NCI-H82 treated with DMSO at 0.1 percent for 48 hours (cell line): ENCODE results near the gene SOX11.
A peak's percentile ranks its signal among the peaks of the same experiment; 100 is the strongest.
"Not testable (repeated sequence)": the region's sequence is repeated elsewhere in the genome, so short reads cannot be mapped to it uniquely, and the experiment has no call there.

Experiments
- DNase-seq: peaks from one replicate; lab custom pipeline; 2025; ENCODE audit not compliant: unreplicated experiment; lab: John Stamatoyannopoulos, UW

The SOX11 gene

GRCh38 chr2:5691985-5692529 lies at the start of gene SOX11:
SOX11 (plus strand) TSS chr2:5692384; CDS start chr2:5692722, 338 bp downstream.
- peak; percentile 93 for DNase-seq

- not testable (repeated sequence) for DNase-seq
Observed at GRCh38 chr2:5652734-5653133, 39.5 kb upstream of the SOX11 start.

- not testable (repeated sequence) for DNase-seq
Observed at GRCh38 chr2:5653756-5654155, 38.4 kb upstream of the SOX11 start.

- DNase-seq, result no peak
Observed at GRCh38 chr2:5657231-5657630, 35.0 kb upstream of the SOX11 start.

- no peak for DNase-seq
Observed at GRCh38 chr2:5660591-5660990, 31.6 kb upstream of the SOX11 start.

GRCh38 chr2:5661362-5661761 lies 30.8 kb upstream of the SOX11 start:
- no peak for DNase-seq

GRCh38 chr2:5664278-5664681 lies 27.9 kb upstream of the SOX11 start:
- DNase-seq, result no peak

- DNase-seq, result no peak
Observed at GRCh38 chr2:5665066-5665465, 27.1 kb upstream of the SOX11 start.

- no peak for DNase-seq
Observed at GRCh38 chr2:5666798-5667197, 25.4 kb upstream of the SOX11 start.

GRCh38 chr2:5667655-5668054 lies 24.5 kb upstream of the SOX11 start:
- DNase-seq, result not testable (repeated sequence)

GRCh38 chr2:5668682-5669250 lies 23.4 kb upstream of the SOX11 start:
- DNase-seq, result no peak

GRCh38 chr2:5672749-5673144 lies 19.4 kb upstream of the SOX11 start:
- DNase-seq, result no peak

GRCh38 chr2:5673145-5674025 lies 18.8 kb upstream of the SOX11 start:
- no peak for DNase-seq

- no peak for DNase-seq
Observed at GRCh38 chr2:5674026-5674340, 18.2 kb upstream of the SOX11 start.

- no peak for DNase-seq
Observed at GRCh38 chr2:5677133-5677532, 15.1 kb upstream of the SOX11 start.

- no peak for DNase-seq
Observed at GRCh38 chr2:5683471-5683870, 8.7 kb upstream of the SOX11 start.

- no peak for DNase-seq
Observed at GRCh38 chr2:5685225-5685624, 7.0 kb upstream of the SOX11 start.

- no peak for DNase-seq
Observed at GRCh38 chr2:5686068-5686467, 6.1 kb upstream of the SOX11 start.

- DNase-seq, result no peak
Observed at GRCh38 chr2:5686536-5686935, 5.6 kb upstream of the SOX11 start.

GRCh38 chr2:5689750-5690149 lies 2.4 kb upstream of the SOX11 start:
- no peak for DNase-seq

- DNase-seq, result peak; percentile 32
Observed at GRCh38 chr2:5690286-5690685, 1.9 kb upstream of the SOX11 start.

GRCh38 chr2:5690718-5691220 lies 1.4 kb upstream of the SOX11 start:
- DNase-seq, result peak; percentile 14
